Measurements from ENCODE around the gene PCK2.

PCK2 gene

DNA sequence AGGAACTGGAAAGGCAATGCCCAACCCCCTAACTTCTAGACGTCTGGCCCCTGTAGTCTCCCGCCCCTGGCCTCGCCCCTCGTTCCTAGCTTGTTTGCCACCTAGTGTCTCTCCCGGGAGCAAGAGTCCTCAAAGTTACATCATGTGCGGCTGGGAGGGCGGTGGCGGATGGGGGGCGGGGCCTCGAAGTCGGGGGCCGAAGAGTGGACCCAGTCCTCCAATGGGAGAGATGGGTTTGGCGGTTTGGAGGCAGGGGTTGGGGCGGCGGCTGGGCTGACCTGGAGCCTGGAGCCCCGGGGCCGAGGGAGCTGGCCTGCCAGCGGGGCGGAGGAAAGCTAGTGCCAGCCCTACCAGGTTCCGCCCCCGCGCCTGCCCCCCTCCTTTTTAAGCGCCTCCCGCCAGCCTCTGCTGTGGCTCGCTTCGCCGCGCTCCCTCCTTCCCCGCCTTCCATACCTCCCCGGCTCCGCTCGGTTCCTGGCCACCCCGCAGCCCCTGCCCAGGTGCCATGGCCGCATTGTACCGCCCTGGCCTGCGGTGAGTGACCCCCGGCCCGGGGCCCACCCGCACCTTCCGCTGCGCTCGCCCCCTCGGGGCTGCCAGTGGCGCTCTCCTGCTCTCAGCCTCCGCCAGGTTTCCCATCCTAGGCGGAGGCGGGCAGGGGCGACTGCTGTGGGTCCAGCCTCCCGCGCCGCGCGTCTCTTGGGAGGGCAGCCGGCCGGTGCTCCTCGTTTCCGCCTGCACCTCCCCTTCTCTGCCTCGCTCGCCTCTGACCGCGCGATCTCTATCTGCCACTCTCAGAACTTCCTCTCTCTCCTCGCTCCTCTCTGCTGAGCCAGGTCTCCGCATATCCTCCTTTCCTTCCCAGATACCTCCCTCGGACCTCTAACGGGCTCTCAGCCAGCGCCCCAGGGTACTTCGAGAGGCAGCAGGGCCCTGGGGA lies at the start of gene PCK2 (continued):
- TF ChIP-seq, protein P1, sequence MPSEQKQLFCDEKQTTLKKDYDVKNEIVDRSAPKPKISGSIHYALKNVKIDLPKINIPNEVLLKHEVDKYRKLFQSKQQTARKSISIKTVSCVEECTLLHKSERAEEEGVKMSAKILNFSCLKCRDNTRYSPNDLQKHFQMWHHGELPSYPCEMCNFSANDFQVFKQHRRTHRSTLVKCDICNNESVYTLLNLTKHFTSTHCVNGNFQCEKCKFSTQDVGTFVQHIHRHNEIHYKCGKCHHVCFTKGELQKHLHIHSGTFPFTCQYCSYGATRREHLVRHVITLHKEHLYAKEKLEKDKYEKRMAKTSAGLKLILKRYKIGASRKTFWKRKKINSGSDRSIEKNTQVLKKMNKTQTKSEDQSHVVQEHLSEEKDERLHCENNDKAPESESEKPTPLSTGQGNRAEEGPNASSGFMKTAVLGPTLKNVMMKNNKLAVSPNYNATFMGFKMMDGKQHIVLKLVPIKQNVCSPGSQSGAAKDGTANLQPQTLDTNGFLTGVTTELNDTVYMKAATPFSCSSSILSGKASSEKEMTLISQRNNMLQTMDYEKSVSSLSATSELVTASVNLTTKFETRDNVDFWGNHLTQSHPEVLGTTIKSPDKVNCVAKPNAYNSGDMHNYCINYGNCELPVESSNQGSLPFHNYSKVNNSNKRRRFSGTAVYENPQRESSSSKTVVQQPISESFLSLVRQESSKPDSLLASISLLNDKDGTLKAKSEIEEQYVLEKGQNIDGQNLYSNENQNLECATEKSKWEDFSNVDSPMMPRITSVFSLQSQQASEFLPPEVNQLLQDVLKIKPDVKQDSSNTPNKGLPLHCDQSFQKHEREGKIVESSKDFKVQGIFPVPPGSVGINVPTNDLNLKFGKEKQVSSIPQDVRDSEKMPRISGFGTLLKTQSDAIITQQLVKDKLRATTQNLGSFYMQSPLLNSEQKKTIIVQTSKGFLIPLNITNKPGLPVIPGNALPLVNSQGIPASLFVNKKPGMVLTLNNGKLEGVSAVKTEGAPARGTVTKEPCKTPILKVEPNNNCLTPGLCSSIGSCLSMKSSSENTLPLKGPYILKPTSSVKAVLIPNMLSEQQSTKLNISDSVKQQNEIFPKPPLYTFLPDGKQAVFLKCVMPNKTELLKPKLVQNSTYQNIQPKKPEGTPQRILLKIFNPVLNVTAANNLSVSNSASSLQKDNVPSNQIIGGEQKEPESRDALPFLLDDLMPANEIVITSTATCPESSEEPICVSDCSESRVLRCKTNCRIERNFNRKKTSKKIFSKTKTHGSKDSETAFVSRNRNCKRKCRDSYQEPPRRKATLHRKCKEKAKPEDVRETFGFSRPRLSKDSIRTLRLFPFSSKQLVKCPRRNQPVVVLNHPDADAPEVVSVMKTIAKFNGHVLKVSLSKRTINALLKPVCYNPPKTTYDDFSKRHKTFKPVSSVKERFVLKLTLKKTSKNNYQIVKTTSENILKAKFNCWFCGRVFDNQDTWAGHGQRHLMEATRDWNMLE (tag by site-specific recombination; conservative IDR thresholded peaks at IDR 0.05; ENCODE audit: low read depth) = no peak
- TF ChIP-seq ZNF654 (tag by site-specific recombination; IDR thresholded peaks at IDR 0.05; ENCODE audit: low read depth) = no peak
- no peak for TF ChIP-seq ZNF670 (tag by site-specific recombination; IDR thresholded peaks at IDR 0.05; ENCODE audit: low read depth)
- TF ChIP-seq ZNF791 (tag by site-specific recombination; IDR thresholded peaks at IDR 0.05) = no peak
- no peak for TF ChIP-seq ZNF202 (tag by site-specific recombination; IDR thresholded peaks at IDR 0.05; ENCODE audit: borderline replicate concordance)
- no peak for TF ChIP-seq PRDM1 (tag by site-specific recombination; IDR thresholded peaks at IDR 0.05)
- peak; percentile 84 for TF ChIP-seq KLF1 (tag by site-specific recombination; IDR thresholded peaks at IDR 0.05)
- no peak for TF ChIP-seq ZNF133 (tag by site-specific recombination; IDR thresholded peaks at IDR 0.05)
- TF ChIP-seq ZNF350 (tag by site-specific recombination; IDR thresholded peaks at IDR 0.05) = no peak
- TF ChIP-seq, protein P2, sequence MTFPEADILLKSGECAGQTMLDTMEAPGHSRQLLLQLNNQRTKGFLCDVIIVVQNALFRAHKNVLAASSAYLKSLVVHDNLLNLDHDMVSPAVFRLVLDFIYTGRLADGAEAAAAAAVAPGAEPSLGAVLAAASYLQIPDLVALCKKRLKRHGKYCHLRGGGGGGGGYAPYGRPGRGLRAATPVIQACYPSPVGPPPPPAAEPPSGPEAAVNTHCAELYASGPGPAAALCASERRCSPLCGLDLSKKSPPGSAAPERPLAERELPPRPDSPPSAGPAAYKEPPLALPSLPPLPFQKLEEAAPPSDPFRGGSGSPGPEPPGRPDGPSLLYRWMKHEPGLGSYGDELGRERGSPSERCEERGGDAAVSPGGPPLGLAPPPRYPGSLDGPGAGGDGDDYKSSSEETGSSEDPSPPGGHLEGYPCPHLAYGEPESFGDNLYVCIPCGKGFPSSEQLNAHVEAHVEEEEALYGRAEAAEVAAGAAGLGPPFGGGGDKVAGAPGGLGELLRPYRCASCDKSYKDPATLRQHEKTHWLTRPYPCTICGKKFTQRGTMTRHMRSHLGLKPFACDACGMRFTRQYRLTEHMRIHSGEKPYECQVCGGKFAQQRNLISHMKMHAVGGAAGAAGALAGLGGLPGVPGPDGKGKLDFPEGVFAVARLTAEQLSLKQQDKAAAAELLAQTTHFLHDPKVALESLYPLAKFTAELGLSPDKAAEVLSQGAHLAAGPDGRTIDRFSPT (tag by site-specific recombination; IDR thresholded peaks at IDR 0.05) = no peak
- no peak for TF ChIP-seq ZNF302 (tag by site-specific recombination; IDR thresholded peaks at IDR 0.05; ENCODE audit: low read depth)
- TF ChIP-seq ZNF16 (tag by site-specific recombination; IDR thresholded peaks at IDR 0.05; ENCODE audit: low read depth) = no peak
- no peak for TF ChIP-seq ZNF624 (tag by site-specific recombination; IDR thresholded peaks at IDR 0.05)
- no peak for TF ChIP-seq ZNF558 (tag by site-specific recombination; IDR thresholded peaks at IDR 0.05)
- peak; percentile 62 for TF ChIP-seq ZBTB20 (tag by site-specific recombination; IDR thresholded peaks at IDR 0.05)
- TF ChIP-seq ZNF423 (tag by site-specific recombination; IDR thresholded peaks at IDR 0.05) = 0 out of 2 replicates have a peak, but pooled peaks have one; percentile 27
- TF ChIP-seq MEIS1 (CRISPR knock-in tag; IDR thresholded peaks at IDR 0.05; ENCODE audit: borderline replicate concordance) = no peak
- TF ChIP-seq ZNF473 (tag by site-specific recombination; IDR thresholded peaks at IDR 0.05) = no peak
- TF ChIP-seq ZNF571 (tag by site-specific recombination; IDR thresholded peaks at IDR 0.05) = no peak
- TF ChIP-seq OSR2 (tag by site-specific recombination; IDR thresholded peaks at IDR 0.05) = no peak
- TF ChIP-seq ZSCAN16 (tag by site-specific recombination; IDR thresholded peaks at IDR 0.05) = no peak
- TF ChIP-seq, protein P3, sequence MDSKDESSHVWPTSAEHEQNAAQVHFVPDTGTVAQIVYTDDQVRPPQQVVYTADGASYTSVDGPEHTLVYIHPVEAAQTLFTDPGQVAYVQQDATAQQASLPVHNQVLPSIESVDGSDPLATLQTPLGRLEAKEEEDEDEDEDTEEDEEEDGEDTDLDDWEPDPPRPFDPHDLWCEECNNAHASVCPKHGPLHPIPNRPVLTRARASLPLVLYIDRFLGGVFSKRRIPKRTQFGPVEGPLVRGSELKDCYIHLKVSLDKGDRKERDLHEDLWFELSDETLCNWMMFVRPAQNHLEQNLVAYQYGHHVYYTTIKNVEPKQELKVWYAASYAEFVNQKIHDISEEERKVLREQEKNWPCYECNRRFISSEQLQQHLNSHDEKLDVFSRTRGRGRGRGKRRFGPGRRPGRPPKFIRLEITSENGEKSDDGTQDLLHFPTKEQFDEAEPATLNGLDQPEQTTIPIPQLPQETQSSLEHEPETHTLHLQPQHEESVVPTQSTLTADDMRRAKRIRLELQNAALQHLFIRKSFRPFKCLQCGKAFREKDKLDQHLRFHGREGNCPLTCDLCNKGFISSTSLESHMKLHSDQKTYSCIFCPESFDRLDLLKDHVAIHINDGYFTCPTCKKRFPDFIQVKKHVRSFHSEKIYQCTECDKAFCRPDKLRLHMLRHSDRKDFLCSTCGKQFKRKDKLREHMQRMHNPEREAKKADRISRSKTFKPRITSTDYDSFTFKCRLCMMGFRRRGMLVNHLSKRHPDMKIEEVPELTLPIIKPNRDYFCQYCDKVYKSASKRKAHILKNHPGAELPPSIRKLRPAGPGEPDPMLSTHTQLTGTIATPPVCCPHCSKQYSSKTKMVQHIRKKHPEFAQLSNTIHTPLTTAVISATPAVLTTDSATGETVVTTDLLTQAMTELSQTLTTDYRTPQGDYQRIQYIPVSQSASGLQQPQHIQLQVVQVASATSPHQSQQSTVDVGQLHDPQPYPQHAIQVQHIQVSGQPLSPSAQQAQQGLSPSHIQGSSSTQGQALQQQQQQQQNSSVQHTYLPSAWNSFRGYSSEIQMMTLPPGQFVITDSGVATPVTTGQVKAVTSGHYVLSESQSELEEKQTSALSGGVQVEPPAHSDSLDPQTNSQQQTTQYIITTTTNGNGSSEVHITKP (tag by site-specific recombination; IDR thresholded peaks at IDR 0.05) = peak; percentile 26; the same call in 1 of the 2 replicates
- TF ChIP-seq ZNF629 (tag by site-specific recombination; IDR thresholded peaks at IDR 0.05) = 0 out of 2 replicates have a peak, but pooled peaks have one; percentile 34
- TF ChIP-seq ZNF404 (tag by site-specific recombination; IDR thresholded peaks at IDR 0.05) = no peak
- TF ChIP-seq, protein P4, sequence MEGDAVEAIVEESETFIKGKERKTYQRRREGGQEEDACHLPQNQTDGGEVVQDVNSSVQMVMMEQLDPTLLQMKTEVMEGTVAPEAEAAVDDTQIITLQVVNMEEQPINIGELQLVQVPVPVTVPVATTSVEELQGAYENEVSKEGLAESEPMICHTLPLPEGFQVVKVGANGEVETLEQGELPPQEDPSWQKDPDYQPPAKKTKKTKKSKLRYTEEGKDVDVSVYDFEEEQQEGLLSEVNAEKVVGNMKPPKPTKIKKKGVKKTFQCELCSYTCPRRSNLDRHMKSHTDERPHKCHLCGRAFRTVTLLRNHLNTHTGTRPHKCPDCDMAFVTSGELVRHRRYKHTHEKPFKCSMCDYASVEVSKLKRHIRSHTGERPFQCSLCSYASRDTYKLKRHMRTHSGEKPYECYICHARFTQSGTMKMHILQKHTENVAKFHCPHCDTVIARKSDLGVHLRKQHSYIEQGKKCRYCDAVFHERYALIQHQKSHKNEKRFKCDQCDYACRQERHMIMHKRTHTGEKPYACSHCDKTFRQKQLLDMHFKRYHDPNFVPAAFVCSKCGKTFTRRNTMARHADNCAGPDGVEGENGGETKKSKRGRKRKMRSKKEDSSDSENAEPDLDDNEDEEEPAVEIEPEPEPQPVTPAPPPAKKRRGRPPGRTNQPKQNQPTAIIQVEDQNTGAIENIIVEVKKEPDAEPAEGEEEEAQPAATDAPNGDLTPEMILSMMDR (tag by site-specific recombination; IDR thresholded peaks at IDR 0.05) = peak; percentile 77
- TF ChIP-seq ZBTB8A (tag by site-specific recombination; IDR thresholded peaks at IDR 0.05) = peak; percentile 75
- no peak for TF ChIP-seq ZNF585B (tag by site-specific recombination; IDR thresholded peaks at IDR 0.05)
- TF ChIP-seq ZNF600 (tag by site-specific recombination; IDR thresholded peaks at IDR 0.05) = peak; percentile 81

Measured in HEK293 (cell line).